NCI-H128 (cell line): ENCODE data around the gene CDK5.

Experiments used
- DNase-seq: peaks from one replicate; lab custom pipeline; 2025; ENCODE audit not compliant: unreplicated experiment; lab: John Stamatoyannopoulos, UW

CDK5 gene

DNA sequence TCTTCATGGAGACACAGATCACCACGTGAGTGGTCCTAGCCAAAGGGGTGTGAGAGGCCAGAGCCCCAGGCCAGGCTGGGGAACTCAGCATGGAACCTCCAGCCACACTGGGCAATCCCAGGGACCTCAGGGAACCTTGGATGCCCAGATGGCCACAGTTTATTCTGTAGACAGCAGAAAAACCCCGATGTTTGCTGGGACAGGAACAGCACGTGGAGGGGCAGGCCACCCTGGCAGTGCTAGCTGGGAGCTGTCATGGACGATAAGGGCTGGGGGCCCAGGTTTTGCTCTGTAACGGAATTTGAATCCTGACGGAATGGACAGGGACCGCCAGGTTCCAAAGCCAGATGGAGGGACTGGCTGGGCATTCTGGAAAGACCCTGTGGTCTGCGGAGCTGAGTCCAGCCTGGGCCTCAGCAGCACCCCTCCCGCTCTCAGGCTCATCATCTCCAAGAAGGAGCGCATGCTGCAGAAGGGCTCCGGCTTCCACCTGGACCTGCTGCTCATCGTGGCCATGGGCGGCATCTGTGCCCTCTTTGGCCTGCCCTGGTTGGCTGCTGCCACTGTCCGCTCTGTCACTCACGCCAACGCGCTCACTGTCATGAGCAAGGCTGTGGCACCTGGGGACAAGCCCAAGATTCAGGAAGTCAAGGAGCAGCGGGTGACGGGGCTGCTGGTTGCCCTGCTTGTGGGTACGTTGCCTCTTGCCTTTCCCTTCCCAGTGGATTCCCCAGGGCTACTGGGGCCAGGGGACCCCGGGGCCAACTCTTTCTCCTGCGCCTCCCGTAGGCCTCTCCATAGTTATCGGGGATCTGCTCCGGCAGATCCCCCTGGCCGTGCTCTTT lies 17.3 kb upstream of the CDK5 start:
- DNase-seq, result no peak

DNA sequence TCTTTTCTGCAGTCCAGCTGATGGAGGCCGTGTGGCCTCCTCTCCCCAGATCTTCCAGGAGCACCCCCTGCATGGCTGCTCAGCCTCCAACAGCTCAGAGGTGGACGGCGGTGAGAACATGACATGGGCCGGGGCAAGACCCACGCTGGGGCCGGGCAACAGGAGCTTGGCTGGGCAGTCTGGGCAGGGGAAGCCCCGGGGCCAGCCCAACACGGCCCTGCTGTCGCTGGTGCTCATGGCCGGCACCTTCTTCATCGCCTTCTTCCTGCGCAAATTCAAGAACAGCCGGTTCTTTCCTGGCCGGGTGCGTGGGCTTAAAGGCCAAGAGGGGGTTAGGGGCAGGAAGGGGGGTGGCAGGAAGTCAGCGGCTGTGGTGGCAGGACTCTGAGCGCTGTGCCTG lies 16.3 kb upstream of the CDK5 start:
- DNase-seq, result no peak

DNA sequence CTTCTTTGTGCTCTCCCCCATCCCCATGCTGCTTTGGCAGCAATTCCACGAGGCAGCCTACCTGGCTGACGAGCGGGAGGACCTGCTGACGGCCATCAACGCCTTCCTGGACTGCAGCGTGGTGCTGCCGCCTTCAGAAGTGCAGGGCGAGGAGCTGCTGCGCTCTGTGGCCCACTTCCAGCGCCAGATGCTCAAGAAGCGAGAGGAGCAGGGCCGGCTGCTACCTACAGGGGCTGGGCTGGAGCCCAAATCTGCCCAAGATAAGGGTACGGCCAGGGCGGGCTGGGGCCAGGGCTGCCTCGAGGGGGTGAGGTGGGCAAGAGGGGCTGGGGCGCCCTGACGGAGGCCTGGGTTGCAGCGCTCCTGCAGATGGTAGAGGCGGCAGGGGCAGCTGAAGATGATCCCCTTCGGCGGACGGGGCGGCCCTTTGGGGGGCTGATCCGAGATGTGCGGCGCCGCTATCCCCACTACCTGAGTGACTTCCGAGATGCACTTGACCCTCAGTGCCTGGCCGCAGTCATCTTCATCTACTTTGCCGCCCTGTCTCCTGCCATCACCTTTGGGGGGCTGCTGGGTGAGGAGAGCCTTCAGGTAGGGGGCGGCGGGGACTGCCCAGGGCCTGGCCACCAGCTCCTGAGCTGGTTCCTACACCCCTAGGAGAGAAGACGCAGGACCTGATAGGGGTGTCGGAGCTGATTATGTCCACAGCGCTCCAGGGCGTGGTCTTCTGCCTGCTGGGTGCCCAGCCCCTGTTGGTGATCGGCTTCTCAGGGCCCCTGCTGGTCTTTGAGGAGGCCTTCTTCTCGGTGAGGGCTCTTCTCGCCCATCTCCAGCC lies 13.6 kb upstream of the CDK5 start:
- no peak for DNase-seq

DNA sequence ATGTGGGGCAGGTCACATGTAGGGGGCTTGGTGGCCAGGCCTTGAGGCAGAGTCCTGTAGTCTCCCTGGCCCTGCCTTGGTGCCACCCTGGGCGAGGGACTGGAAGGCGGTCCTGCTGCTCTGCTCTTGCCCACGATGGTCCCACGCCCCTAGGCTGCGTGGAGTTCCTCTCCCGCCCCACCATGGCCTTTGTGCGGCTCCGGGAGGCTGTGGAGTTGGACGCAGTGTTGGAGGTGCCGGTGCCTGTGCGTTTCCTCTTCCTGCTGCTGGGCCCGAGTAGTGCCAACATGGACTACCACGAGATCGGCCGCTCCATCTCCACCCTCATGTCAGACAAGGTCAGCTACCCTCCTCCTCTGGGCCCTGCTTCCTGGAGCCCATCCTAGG lies 12.9 kb upstream of the CDK5 start:
- no peak for DNase-seq

DNA sequence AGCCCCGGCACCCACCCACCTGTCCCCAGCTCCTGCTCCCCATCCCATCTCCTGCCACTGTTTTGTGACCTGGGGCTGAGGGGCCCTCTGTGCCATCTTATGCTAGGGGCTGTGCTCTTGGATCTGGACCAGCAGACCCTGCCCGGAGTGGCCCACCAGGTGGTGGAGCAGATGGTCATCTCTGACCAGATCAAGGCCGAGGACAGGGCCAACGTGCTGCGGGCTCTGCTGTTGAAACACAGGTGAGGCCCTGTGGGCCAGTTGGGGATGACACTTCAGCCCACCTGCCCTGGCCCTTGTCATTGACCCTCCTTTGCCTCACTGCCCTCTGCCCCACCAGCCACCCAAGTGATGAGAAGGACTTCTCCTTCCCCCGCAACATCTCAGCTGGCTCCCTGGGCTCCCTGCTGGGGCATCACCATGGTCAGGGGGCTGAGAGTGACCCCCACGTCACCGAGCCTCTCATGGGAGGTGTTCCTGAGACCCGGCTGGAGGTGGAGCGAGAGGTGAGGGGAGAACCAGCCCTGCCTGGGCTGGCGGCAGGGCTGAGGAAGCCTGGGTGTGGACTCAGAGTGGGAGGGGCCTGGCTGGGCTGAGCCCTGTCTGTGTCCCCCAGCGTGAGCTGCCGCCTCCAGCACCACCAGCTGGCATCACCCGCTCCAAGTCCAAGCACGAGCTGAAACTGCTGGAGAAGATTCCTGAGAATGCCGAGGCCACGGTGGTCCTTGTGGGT lies 12.3 kb upstream of the CDK5 start:
- no peak for DNase-seq

DNA sequence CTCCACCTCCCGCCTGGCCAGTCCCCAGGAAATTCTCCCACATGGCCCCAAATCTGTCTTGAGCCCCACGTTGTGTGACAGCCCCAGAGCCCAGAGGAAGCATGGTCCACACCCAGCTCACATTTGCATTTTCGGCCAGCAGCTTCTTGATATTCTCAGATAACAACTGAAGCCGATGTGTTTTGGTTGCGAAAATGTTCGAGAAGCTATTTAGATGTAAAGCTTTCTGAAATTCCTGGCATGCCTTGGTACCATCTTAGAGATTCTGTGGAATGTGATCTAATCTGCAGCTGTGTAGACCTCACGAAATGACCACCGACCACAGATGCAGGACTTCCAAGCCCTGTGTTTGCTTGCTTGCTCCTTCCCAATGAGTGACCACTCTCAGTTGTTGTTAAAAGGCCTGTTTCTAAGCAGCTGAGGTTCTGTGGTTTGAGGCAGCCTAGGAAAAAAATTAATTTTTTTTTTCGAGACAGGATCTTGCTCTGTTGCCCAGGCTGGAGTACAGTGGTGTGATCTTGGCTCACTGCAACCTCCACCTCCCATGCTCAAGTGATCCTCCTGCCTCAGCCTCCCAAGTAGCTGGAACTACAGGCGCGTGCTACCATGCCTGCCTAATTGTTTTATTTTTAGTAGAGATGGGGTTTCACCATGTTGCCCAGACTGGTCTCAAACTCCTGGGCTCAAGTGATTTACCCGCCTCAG lies 10.5 kb upstream of the CDK5 start:
- DNase-seq, result no peak

DNA sequence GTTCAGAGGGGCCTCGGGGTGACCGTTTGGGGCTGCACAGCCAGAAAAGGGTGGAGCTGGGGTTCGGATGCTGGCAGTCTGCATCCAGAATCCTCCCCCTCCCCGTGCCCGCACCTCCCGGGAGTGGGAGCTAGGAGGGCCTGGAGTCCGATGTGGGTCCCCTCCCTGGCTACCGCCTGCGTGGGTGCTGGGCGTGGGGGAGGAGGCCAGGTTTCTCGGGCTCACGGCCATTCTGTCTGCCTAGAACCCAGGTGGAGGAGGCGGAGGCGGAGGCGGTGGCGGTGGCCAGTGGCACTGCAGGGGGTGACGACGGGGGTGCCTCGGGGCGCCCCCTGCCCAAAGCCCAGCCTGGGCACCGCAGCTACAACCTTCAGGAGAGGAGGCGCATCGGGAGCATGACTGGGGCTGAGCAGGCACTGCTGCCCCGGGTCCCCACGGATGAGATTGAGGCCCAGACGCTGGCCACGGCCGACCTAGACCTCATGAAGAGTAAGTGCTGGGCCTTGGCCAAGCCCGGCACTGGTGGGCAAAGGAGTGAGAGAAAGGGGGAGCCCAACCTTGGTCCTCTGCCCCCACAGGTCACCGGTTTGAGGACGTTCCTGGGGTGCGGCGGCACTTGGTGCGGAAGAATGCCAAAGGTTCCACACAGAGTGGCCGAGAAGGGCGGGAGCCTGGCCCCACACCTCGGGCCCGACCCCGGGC lies 8.7 kb upstream of the CDK5 start:
- no peak for DNase-seq

DNA sequence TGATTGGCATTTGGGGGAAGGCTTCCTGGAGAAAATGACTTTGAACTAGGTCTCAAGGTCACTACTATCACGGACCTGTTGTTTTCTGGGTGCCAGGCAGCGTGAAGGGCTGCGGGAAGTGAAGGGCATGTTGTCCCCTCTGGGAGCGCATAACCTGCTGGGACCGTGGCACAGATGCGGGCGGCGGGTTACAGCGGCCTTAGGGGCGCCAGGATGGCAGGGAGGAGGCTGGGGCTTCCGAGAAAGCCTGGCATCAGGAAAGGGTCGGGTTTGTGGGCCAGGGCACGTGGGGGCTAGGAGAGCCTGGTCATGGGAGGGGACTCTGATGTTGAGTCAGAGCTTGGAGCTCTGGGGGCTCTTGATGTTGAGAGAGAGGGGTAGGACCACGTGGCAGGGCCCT lies 7.8 kb upstream of the CDK5 start:
- no peak for DNase-seq

DNA sequence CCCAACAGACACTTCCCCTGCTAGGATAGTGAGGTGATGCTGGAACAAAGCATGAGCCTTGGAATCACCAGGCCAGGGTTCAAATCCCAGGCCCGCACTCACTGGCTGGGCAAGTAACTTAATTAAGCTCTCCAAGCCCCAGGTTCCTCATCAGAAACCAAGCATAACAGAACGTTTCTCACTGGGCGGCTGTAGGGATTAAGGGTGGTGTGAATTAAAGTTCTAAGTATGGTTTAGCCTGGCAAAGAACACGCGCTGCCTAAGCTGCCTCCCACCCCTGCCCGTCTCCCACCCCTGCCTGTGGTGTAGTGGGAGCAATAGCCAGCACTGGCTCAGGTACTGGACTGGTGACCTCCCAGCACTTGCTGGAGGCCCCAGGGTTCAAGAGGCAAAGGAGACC lies 7.3 kb upstream of the CDK5 start:
- no peak for DNase-seq

DNA sequence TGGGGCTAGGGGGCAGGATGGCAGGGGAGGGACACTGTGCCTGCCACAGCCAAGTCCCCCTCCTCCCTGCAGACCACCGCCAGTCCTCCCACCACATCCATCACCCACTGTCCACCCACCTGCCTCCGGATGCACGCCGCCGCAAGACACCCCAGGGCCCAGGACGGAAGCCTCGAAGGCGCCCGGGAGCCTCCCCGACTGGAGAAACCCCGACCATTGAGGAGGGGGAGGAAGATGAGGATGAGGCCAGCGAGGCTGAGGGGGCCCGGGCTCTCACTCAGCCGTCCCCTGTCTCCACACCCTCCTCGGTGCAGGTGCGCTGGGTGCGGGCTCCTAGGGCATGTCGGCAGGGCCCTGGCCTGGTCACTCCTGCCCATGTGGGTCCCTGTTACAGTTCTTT lies 6.8 kb upstream of the CDK5 start:
- DNase-seq, result no peak

DNA sequence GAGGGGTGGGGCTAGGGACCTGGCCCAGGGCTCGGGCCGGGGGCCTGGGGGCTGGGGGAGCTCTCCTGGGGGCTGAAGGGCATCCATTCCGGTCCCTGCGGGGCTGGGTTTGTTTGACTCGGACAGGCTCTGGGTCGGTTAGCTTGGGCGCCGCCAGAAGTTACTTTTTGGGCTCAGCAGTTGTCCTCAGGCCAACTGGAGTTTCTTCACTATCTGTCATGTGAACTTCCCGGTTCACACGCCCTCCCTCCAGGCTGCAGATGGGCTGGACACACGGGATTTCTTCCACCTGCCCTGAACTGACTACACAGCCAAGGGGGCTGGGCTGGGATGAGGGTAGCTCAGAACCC lies 5.5 kb upstream of the CDK5 start:
- DNase-seq, result no peak

DNA sequence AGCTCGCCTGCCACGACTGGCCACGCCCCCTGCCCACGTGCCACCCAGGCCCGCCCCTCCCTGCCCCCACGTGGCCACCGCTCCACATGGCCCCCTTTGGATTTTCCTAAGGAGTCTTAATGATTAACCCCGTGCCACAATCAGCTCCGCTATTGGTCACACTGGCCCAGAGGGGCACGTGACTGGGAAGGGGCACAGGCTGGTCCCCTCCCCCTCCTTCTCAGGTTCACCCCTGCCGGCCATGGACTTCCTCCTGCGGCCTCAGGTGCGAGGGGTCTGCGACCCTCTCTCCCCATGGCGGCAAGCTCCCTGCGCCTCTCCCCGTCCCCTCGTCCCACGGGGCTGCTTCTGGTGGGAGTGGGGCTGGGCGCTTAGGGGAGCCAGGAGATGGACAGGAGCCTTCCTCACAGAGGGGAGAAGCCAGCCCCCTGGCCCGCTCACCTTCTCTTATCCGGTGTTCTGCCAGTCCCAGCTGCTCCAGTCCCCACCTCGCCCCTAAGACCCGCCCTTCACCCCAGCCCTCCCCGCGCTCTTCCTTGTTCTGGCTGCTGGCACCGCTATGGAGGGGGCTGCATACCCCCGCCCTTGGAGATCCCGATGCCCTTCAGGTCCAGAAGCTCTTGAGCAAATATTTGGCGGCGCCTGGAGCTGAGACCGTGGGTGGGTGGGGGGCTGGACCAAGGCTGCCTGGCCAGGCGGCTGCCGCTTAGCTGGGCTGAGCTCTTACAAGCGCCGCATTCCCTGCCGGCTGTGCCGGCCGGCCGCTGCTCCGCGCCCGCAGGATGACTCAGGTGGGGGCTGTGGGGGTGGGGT lies 4.9 kb upstream of the CDK5 start:
- no peak for DNase-seq

DNA sequence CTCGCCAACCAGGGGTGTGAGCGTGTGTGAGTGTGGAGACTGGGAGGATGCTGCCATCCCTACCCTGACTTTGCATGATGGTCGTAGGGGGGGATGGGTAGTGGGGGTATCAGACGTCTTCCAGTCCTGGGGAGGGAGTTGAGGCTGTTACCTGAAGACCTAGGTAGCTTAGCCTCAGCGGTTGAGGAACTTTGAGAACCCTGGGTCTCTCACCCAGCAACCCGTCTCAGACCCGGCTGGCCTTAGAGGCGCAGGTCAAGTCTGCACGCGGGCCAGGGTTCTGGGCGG lies 4.4 kb upstream of the CDK5 start:
- no peak for DNase-seq

DNA sequence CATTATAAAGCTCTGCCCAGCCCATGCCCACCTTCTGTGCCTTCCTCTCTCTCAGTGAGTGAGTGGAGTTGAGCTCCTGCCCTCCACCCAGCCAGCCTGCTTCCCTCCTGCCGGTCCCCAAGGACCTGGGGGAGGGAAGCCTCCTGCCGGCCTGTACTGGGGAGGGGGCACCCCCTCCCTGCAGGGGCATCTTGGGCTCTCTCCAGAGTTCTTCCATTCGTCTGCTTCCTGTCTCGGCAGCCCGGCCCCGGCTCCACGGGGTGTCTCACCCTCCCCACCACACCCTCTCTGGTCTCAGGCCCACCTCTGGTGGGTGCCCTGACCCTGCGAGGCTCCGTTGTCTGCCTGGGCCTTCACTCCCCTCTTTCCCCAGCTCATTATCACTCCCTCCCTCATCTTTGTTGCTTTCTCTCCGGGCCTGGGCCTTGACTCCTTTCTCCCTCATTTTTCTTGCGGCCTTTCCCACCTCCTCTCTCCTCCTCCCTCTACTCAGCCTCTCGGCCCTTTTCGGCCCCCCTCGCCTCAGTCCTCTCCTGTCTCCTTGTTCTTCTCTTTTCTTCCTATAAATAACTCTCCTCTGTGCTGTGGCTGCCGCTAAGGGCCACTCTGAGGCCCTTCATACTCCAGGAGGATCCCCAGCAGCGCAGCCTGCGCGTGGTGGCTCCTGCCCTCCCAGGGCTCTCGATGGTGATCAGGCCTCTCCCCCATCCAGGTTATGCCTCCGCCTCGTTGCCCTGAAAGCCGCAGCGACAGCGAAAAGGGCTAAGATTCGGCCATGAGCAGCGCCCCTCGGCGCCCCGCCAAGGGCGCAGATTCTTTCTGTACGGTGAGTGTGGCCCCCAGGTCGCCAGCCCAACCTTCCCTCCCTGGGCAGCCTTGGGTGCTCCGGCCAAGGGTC lies 3.8 kb upstream of the CDK5 start:
- no peak for DNase-seq

DNA sequence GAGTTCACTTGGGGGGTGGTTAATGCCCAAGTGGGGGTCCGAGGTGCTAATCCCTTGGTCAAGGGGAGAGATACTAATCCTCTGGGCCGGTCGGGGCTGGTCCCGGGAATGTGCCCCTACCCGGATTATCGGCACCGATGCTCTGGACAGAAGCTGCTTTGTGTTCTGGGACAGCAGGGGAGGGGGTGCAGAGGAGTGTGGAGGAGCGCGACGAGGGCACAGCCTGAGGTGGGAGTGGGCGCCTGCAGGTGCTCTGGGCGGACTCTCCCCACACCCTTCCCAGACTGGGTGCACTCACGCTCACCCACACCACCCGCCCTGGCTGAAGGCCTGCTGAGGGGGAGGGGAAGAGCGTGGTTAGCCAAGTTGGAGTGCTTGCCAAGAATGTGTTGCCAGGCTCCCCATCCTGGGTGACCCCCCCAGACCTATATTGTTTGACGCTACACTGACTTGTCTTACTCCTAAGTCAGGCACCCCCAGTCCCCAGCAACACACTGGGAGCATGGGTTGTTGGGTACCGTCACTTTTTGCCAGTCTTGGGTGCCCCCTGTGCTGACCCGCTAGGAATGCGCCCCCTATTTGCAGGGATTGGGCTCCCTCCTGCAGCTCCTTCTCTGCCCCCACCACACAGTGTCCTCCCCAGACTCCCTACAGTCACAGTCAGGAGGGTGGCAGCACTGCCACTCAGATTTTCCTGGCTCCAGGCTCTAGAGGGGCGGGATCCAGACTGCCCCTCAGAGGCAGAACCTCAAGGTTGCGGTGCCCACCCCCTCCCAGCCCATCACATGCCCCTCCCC lies 2.9 kb upstream of the CDK5 start:
- DNase-seq, result no peak

DNA sequence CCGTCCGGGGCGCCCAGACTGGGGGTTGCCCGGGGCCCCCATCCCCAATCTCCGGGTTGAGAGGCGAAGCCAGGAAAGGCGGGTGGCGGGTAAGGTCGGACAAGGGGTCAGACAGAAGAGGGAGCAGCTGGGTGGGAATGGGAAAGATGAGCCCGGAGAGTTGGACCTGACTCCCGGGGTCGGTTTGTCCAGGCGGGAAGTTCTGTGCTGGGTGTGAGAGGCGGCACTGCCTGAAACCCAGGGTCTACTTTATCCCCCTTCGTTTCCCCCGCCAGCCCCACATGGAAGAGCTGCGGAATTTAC lies 2.4 kb upstream of the CDK5 start:
- no peak for DNase-seq

DNA sequence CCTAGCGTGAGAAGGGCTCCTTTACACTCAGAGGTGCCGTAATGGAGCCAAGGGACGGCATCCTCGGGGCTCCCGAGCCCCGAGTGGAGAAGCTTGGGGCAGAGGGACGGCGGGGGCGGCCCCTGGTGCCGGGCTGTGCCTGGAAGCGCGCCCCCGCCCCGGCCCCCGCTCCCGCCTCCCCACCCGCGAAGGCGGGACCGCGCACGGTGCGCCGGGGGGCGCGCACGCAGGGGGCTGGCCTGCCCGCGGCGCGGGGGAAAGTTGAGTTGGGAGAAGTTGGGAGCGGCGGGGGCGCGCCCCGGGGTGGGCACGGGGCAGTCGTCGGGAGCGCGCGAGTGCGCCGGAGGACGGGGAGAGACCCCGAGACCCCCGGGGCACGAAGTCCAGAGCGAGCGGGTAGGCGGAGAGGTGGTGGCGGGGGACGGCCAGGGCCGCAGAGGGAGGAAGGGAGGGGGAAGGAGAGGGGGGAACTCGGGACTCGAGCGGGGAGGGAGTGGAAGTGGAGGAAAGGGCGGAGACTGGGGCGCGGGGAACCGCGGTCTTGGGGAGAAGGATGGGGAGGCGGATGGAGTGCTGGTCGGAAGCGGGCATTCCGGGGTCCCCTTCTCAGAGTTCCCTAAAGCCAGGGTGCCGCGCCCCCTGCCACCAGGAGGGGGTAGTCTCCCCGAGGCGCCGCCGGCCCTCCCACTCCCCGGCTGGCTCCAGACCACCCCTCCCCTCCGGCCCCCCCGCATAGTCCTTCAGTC lies 1.8 kb upstream of the CDK5 start, which contains the start of gene SLC4A2:
Gene SLC4A2 (plus strand): TSS at position 223 of the 746 bp plus-strand sequence. CDS start 2,399 bp downstream, outside the sequence.
- DNase-seq, result peak; percentile 27
